GM19043 (cell line): ENCODE data around the gene AK5.

Experiments used
- ATAC-seq: cut with Tn5 transposase; IDR thresholded peaks from one replicate; pipeline ENCODE4 v1.9.1; 2021; ENCODE audit warnings: low read depth; ENCODE audit not compliant: unreplicated experiment

AK5 gene, protein sequence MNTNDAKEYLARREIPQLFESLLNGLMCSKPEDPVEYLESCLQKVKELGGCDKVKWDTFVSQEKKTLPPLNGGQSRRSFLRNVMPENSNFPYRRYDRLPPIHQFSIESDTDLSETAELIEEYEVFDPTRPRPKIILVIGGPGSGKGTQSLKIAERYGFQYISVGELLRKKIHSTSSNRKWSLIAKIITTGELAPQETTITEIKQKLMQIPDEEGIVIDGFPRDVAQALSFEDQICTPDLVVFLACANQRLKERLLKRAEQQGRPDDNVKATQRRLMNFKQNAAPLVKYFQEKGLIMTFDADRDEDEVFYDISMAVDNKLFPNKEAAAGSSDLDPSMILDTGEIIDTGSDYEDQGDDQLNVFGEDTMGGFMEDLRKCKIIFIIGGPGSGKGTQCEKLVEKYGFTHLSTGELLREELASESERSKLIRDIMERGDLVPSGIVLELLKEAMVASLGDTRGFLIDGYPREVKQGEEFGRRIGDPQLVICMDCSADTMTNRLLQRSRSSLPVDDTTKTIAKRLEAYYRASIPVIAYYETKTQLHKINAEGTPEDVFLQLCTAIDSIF

DNA sequence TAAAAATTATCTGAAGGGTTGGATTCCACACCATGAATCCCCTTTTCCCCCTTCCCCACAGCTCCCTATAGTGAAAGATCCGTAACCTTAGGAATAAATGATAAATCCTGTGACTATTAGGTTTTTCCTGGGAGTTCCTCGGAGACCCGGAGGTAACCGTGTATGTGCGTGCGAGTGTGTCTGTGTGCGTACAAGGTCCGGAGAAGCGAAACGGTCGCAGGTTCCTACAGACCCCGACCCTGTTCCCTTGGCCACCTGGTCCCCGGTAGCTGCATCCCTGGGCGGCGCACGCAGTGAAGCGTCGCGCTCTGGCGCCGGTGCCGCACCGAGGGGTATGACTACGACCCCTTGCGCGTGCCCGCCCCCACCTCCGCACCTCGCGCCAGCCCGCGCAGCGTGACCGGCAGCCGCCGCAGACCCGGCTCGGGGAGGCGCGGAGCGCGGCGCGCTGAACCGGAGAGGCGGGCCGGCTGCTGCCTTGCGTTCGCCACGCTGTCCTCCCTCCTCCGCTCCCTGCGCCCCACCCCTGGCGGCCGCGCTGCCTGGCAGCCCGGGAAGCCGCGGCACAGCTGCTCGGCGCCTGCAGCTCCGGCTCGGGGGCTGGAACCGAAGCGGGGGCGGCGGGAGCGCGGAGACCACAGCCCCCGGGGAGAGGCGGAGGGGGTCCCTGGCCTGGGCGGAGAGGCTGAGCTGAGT is at the start of gene AK5:
Gene AK5 (plus strand): TSS at position 529 of the 696 bp plus-strand sequence. CDS start 295 bp downstream, outside the sequence.
- ATAC-seq, result peak; percentile 40

DNA sequence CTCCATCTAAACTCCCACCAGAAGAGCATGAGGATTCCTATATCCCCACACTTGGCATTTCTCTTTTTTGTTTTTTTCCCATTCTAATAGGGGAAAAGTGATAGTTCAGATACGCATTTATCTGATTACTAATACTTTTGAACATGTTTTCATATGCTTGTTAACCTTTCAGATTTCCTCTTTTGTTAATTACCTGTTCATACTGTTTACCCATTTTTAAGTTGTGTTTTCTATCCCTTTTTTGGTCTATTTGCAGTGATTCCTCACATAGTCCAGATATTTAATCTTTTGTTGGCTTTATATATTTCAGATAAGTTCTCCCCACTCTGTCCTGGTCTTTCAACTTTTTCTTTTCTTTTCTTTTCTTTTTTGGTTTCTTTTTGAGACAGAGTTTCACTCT is 49.0 kb upstream of the AK5 start:
- ATAC-seq, result no peak

DNA sequence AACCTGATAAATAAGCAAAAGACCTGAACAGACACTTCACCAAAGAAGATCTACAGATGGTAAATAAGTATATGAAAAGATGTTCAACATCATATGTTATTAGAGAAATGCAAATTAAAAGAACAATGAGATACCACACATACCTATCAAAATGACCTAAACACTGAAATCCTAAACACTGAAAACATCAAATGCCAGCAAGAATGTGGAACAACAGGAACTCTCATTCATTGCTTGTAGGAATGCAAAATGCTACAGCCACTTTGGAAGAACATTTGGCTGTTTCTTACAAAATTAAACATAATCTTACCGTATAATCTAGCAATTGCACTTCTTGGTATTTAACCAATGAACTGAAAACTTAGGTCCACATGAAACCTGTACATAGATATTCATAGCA is 47.7 kb upstream of the AK5 start:
- ATAC-seq, result no peak

DNA sequence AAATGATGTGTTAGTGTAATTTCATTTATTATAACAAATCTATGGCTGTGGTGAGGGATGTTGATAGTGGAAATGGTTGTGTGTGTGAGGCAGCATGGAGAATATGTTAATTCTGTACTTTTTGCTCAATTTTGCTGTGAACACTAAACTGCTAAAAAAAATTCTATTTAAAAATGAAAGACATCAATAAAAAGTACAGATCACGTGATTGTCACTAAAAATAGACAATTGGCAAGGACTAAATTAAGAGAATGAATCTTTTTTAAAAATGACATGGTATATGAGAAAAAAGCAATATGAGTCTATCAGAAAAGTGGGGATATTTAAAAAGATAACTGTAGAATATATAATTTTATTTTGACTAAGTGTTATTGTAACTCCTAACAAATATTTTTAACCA is 46.9 kb upstream of the AK5 start:
- ATAC-seq, result no peak

DNA sequence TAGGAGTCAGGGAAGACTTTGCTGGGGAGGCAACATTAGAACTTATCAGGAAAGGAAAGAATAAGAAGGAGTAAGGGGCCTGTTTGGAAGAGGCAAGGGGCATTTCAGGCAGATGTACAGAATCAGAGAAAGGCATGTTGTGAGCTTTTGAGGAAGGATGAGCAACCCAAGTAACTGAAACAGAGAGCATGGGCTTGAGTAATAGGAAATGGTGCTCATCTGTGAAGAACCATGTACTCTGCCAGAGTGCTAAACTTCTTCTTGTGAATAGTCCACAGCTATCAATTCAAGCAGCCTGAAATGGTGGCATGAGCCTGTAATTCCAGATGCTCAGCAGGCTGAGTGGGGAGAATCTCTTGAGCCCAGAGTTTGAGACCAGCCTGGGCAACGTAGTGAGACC is 43.4 kb upstream of the AK5 start:
- ATAC-seq, result no peak

DNA sequence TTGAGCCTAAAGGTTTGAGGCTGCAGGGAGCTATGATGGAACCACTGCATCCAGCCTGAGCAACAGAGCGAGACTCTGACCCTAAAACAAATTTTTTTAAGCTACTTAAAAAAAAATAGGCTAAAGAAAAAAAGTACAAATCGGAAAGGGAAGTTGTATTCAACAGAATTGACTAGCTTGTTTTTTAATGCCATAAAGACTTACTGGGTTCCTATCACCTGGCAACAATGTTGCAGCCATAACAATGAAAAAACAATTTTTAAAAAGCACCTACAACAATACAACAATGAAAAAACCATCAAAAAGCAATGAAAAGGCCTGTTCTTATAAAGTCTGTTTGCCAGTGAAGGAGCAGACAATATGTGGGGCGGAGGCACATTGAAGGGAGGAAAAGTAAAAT is 42.5 kb upstream of the AK5 start:
- ATAC-seq, result no peak

DNA sequence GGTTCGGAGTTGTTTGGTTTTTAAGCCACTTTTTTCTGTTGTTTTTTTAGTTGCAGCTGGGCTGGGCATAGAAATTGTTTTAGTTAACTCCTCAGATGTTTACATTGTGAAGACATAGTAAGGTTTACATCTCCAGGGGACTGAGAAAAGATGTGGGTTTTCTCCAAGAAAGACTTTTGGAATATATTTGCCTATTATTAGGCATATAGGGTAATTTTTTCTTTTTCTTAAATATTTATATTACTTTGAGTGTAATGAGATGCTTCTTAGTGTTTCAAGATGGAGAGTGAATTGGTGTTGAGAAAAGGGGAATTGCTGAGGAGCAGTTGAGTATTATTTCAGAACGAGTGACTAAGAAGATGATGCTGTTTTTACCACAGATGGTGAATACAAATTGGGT is 36.0 kb upstream of the AK5 start:
- ATAC-seq, result no peak

DNA sequence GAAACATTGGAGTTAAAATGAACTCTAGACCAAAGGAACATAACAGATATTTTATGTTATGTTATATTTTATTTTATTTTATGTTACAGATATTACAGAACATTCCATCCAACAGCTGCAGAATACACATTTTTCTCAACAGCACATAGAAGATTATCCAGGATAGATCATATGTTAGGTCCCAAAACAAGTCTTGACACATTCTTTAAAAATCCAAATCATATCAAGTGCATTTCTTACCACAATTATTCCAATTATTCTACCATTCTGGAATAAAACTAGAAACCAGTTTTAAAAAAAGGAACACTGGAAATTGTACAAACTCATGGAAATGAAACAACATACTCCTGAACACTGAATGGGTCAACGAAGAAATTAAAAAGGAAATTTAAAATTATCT is 31.7 kb upstream of the AK5 start:
- ATAC-seq, result no peak

DNA sequence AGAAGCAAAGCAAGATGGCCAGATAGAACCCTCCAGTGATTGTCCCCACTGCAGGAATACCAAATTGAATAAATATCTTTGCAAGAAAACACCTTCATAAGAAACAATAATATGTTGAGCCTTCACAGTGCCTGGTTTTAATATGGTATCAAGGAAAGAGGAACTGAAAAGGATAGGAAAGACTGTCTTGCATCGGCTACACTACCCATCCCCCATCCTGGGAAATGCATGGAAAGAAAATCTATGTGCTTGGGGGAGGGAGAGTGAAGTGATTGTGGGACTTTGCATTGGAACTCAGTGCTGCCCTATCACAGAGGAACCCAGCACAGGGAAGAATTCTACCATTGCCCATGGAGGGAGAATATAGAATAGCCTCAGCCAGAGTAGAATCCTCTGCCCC is 28.6 kb upstream of the AK5 start:
- ATAC-seq, result no peak

DNA sequence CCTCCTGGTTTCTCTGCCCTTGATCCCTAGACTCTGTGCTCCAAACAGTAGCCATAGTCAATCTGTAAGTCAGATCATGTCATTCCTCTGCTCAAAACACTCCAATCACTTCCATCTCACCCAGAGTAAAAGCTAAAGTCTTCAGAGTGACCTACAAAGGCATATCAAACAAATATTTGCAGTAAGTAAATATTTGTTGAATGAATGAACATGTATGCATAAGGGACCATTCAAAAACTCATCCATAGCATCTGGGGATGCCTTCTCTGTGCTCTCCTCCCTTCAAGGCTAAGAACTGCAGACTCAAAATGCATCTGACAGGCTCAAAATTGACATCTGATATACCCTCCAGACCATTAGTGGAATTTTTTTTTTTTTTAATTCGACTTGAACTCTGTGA is 18.1 kb upstream of the AK5 start:
- no peak for ATAC-seq

DNA sequence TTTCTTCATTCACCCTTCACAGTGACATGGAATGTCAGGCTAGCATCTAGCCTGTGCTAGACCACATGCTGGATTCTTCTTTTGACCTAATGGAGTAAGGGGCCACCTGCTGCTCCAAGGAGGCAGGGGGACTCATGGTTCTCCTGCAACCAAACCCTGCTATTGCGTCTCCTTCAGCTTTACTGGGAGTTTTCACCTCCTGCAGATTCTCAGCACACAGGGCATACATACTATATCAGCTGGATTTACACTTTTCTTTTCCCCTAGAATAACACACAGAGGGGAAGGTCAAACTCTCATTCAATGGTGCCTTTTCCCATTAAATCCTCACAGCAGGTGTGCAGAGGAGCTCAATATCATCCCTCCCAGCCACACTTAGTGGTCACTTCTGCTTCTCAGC is 16.6 kb upstream of the AK5 start:
- no peak for ATAC-seq

DNA sequence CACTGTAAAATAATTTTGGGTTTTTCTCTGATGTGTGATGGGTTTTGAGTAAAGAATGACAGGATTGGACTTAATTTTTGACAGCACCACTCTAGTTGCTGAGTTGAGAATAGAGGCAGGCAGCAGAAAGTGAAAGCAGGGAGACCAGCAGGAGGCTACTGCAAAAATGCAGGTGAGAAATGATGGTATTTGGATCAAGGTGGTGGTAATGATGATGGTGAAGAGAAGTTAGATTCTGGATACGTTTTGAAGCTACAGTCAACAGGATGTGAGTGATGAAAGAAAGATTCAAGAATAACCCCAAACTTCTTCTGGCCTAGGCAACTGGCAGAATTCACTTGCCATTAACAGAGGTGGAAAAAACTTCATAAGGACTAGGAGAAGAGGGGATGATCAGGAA is 14.8 kb upstream of the AK5 start:
- no peak for ATAC-seq

DNA sequence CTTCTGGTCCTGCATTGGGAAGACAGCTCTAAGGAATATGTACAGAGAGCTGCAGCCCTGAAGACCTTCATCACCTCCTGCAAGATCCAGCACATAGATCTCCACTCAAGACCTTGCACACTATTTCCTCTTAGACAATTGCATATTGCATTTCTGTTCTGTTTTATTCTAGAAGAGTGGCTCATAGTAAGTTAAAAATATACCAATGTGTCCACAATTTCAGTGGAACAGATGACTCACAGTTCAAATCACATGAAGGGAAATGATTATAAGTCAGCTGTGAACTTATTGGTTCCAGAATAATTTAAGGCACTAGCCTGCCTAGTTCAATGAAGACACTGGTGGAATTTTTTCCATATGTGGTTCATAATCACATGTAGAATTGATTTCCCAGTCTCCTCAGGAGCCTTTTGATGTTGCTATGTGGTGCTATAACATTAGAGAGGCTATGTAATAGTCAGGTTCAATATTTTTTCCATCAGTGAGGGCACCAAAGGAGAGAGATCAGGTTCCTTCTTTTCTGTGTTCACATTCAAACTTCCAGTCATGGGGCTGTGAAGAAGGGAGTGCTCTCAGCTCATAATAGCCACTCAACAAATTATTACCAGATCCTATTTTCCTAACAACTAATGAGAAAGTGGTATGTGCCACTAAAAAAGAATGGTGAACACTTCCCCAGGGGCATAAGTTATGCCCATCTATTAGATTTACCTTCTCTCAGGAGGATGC is 9.8 kb upstream of the AK5 start:
- ATAC-seq, result no peak

DNA sequence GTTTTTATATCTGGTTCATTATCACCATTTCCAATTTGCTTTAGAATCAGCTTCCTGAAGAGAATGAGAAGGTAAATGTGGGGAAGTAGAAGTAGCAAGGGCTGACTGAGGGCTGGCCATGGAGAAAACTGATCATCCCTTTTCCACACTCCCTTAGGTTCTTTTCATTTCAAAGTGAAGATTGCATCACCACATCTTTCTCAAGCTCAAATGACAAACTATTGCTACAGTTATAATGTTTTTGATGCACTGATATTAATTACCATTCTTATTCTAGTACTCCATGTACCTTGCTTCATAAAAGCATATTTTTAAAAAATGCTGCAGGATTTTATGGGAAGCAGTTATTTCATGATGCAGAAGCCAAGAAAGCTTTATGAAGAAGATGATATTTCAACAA is 7.9 kb upstream of the AK5 start:
- ATAC-seq, result no peak

DNA sequence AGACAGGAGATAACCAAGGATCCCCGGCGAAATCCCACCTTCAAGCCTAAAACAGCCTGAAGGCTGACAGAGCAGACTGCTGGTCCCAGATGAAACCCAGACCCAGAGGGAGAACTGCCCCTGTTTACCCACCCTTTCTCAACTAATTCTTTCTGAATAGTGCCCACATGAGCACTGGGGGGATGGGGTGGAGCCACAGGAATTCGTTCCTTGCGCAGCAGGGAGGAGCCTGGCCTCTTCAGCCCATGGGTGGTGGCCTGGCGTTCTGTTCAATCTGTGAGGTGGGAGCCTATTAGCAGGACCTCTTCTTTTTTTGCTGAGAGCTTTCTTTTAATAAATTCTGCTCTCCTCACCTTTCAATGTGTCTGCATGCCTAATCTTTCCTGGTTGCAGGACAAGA is 6.6 kb upstream of the AK5 start:
- no peak for ATAC-seq

DNA sequence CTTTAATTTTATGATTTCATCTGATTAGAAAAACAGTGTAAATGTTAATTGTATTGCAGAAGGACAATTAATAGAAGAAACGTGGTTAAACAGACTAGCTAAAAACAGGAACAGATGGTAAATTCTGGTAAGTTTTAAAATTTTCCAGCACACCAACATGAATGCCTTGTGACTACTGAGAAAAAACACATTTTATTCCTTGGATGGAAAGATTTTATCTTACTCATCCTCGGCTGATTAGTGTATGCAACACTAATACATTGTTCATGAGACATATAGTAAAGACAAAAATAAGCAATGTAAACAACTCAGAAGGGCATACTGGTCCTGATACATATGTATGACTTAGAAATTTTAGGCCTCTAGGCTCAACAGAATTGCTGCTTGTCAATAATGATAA is 4.9 kb upstream of the AK5 start:
- no peak for ATAC-seq

DNA sequence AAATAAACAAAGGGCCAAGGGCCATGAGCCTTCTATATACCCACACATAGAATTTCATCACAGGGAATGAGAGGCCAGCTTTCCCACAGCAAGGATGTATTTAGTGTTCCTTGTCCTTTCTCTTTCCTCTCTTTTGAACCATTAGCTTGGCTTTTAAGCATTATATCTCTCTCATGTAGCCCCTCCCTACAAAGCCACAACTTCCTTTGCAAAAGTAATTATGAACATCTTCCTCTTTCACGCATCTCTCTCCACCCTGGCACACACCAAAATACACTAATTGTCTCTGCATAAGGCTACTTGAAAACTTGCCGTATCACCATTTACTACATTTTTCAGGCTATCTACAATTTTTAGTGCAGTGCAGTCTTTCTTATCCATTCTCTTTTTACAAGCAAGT is 1.9 kb upstream of the AK5 start:
- no peak for ATAC-seq

DNA sequence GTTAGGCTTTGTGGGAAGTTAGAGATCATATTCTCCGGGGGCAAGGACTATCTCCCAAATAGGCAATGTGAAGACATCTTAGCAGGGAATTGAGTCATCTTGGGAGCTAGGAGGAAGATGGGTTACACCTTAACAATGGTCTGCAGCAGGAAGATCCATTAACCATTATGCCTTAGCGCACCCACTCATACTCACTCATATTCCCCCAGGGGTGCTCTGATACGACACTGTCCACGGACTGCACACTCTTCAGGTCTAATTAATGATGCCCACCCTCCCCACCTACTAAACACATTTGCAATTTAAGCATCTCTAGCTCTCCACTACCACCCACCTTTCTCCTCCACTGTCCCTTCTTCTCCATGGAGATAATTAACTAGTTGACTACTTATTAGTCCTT is 857 bp upstream of the AK5 start:
- ATAC-seq, result no peak

DNA sequence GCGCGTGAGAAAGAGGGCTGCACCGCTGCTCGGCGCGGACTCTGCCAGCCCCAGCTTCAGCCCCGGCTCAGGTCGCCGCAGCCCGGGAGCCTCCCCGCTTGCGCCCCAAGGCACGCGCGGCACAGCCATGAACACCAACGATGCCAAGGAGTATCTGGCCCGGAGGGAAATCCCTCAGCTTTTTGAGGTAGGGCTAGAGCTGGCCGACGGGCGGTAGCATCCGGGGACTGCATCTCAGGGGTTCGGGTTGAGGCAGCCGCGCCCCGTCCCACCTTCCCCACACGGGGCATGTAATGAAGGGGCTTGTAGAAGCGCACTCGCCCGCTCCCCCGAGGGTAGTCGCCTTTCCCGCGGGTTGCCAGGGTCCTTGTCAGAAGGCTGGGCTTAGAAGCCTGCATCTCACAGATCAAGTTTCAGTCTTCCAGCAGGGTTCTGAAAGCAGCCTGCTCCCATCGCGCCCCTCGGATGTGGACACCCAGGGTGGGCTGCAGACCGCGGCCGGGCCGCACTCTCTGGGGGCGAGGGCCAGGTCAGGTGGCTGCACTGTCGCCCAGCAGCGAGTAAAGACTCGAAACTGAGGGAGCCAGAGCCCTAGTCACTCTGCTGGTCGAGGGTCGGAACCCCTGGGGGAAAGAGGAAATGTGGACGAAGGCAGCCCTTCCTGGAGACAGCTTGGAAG is 507 bp downstream of the AK5 start:
- peak; percentile 32 for ATAC-seq

DNA sequence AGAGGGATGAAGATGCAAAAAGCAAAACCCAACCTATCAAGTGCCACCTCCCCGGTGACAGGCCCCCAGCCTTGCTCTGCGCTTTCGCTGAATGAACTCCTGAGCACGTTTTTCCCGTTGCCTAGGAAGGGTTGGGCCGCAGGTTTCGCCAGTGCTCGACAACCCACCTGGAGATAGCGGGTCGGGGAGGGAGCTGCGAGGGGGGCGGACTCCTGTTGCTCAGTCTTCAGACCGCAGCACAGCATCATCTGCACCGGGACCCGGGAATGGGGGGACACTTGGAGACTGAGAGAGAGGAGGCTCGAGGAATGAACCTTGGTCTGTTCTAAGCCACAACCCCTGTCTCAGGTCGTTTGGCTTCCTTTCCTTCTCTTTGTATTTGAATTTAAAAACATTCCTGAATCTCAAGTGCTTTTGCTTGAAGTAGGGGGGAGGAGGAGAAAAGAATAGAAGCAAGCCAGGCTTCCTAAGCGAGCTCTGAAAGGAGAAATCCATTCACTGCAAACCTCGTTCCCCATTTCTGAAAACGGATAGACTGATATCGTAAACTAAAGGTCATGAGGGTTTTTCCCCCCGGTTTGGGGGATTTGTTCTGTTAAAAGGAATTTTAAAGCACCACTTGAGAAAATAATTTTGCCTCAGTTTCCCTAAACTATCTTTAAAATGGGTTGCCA is 1.2 kb downstream of the AK5 start:
- ATAC-seq, result no peak
